Bronchial epithelial cell (primary cell): ENCODE results near the gene CD70. TPM values are rescaled to one million over a fixed set of nuclear protein-coding genes. Genes with fewer than 3 reads are reported as not detected.

ENCODE experiments used
- DNase-seq: peaks from one replicate; pipeline ENCODE4 v3.0.0-alpha.2; 2010; ENCODE audit warnings: low read depth
- FAIRE-seq: peaks from 2 replicates; lab custom pipeline; 2011; peaks lifted over from hg19 to GRCh38; lab: Jason Lieb, UNC
- H3K27me3 ChIP-seq: 2 replicates; pipeline ENCODE4 v1.5.1; 2011; ENCODE audit warnings: low read length; ENCODE audit not compliant: control insufficient read depth, insufficient read depth
- H3K36me3 ChIP-seq: 2 replicates; pipeline ENCODE4 v1.5.1; 2011; ENCODE audit warnings: low read length; ENCODE audit not compliant: control insufficient read depth, insufficient read depth
- H3K4me3 ChIP-seq: 2 replicates; pipeline ENCODE4 v1.5.1; 2011; ENCODE audit warnings: mild to moderate bottlenecking, low read depth, low read length, control low read depth
- CTCF ChIP-seq: IDR thresholded peaks from 2 replicates; pipeline ENCODE4 v1.5.1; 2011; ENCODE audit warnings: mild to moderate bottlenecking, moderate library complexity, low read length, control low read depth, inconsistent platforms; ENCODE audit not compliant: insufficient read depth, severe bottlenecking
- total RNA-seq: library from RNA; depleted of rRNA; stranded (reverse); fragments of >200 nt; gene quantifications from 2 replicates; pipeline ENCODE4 v1.2.1, GENCODE V29; 2014

CD70 gene
- total RNA-seq, 1 donor from 2014 or later = not detected

DNA sequence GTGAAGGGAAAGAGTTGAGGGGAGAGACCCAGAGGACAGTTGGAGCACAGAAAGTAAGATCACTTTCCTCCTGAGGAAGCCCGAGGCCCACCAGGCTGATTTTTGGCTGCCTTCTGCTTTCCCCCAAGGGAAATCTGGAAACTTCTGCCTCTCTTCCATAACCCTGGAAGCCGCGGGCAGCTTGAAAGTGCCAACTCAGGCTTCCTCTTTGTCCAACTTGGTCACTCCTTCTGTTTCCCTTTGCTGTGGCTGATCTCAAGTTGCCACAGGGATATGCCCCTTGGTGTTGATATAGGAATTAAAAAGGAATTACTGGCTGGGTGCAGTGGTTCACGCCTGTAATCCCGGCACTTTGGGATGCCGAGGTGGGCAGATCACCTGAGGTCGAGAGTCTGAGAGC is 5.7 kb upstream of the CD70 start:
- peaks cover 5% of the 10 kb centered on the region for H3K27me3 ChIP-seq
- FAIRE-seq = no peak

GRCh38 chr19:6593651-6594416 is 2.9 kb upstream of the CD70 start:
- Histone ChIP-seq H3K4me3 (no peak overlapping the region), H3K27me3 (peaks cover 18% of the 10 kb centered on the region), H3K36me3 (no peaks in the 10 kb centered on the region)
- TF ChIP-seq CTCF = no peak
- FAIRE-seq (no peak), DNase-seq (no peak)

More for the DNA sequence above, 5.7 kb upstream of the CD70 start:
- no peaks in the 10 kb centered on the region for H3K36me3 ChIP-seq
- TF ChIP-seq CTCF = no peak
- DNase-seq = no peak
- no peak overlapping the region for H3K4me3 ChIP-seq

DNA sequence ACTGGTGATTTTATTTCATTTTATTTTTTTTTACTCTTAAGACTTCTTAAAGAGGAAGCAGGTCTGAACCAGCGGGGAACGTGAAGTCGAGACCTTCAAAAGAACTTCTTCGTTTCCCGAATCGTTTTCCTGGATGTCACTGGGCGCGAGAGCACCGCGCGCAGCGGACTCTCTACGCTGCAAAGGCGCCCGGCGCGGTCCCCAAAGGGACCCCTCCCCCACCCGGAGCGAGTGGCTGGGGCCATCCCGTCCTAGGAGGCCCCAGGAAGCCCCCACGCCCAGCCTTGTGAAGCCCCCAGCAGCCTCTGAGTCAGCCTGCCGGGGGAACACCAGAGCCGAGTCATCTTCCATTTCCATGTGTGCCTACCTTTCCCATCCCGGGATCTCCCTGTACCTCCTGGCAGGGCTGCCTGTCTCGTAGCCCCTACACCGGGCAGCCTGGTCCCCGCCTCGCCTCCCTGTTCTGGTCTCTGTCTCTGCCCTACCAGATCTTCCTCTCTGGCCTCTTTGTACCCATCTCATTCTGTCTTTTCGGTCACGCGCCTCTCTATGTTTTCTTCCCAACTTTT is 608 bp downstream of the CD70 start:
- DNase-seq (no peak), FAIRE-seq (no peak)
- Histone ChIP-seq H3K36me3 (no peaks in the 10 kb centered on the region), H3K4me3 (no peak overlapping the region), H3K27me3 (peaks cover 40% of the 10 kb centered on the region)
- no peak for TF ChIP-seq CTCF

GRCh38 chr19:6589711-6590257 is 1.2 kb downstream of the CD70 start:
- no peak for TF ChIP-seq CTCF
- Histone ChIP-seq H3K36me3 (no peaks in the 10 kb centered on the region), H3K27me3 (peaks cover 40% of the 10 kb centered on the region), H3K4me3 (no peak overlapping the region)
- DNase-seq = no peak
- FAIRE-seq = no peak

DNA sequence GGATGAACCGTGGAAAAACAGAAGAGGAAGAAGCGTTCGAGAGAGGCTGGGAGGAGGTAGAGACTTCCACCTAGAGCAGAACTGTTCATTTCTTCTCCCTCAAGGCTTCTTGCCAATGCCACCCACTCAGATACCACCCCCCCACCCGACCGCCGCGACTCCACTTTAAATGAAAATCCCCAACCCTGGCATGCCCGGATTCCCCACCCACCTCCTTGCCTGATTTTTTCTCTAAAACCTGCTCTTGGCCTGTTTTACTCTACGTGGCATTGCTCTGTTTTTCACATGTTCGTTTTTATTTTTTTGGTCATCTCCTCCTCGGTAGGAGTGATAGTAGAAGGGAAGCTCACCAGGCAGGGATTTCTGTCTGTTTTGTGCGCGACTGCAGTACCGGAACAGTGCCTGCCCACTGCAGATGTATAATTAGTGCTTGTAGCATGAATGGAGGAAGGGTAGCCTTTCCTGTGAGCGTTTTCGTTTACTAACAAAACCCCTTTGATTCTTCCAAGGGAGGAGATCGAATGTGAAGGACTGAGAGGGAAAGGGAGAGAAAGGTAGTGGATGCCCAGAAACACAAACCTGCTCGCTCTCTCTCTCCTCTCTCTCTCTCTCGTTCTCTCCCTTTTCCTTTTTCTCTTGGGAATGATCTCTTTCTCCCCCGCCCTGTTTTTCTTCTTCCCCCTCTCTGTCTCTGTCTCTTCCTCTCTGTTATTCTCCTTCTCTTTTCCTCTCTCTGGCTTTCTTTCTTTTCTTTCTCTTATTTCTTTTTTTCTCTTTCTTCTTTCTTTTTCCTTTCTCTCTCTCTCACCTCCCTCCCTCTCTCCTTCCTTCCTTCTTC is 2.2 kb downstream of the CD70 start:
- no peak overlapping the region for H3K4me3 ChIP-seq
- no peak for FAIRE-seq

More for the DNA sequence above, 2.2 kb downstream of the CD70 start:
- H3K36me3 ChIP-seq = no peaks in the 10 kb centered on the region
- peaks cover 40% of the 10 kb centered on the region for H3K27me3 ChIP-seq
- DNase-seq = no peak
- TF ChIP-seq CTCF = no peak
